Inflammatory macrophage treated with lipopolysaccharide for 4 hours (primary cell): ENCODE measurements around the gene PYHIN1.
A peak's percentile ranks its signal among the peaks of the same experiment; 100 is the strongest.
"Not testable (repeated sequence)": the region's sequence is repeated elsewhere in the genome, so short reads cannot be mapped to it uniquely, and the experiment has no call there.

Experiments used
- DNase-seq: peaks from one replicate; pipeline ENCODE4 v3.0.0-alpha.2; 2020

Gene PYHIN1

DNA sequence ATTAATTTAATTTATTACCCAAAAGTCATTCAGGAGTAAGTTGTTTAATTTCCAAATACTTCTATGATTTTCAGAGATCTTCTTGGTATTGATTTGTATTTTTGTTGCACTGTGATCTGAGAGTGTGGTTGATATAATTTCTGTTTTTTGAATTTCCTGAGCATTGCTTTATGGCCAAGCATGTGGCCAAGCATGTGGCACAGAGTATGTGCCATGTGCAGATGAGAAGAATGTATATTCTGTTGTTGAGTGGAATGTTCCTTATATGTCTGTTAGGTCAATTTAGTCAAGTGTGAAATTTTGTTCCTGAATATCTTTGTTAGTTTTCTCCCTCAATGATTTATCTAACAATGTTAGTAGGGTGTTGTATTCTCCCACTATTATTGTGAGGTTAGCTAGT lies 53.0 kb downstream of the PYHIN1 start:
- no peak for DNase-seq

DNA sequence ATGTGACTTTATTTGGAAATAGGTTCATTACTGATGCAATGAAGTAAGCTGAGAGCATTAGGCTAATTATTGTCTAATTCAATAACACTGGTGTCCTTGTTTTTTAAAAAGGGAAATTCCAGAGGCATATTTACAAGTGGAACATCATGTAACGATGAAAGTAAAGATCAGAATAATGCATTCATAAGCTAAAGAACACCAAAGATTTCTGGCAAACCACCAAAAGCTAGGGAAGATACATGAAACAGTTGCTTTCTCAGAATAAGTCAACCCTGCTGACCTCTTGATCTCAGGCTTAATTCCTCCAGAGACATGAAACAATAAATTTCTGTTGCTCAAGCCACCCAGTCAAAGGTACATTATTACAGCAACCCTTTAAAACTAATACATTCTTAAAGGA lies 58.1 kb downstream of the PYHIN1 start:
- no peak for DNase-seq

DNA sequence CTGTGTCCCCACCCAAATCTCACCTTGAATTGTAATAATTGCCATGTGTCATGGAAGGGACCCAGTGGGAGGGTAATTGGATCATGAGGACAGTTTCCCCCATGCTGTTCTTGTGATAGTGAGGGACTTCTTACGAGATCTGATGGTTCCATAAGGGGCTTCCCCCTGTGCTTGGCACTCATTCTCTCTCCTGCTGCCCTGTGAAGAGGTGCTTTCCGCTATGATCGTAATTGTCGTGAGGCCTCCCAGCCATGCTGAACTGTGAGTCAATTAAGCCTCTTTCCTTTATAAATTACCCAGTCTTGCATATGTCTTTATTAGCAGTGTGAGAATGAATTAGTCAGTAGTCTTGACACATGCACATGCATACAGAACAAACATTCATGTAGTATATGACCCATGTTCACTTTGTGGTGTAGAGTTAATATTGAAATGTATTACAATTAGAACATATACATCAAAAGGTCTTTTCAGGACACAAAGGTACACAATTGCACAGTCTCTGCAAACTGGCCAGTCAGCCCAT lies 61.5 kb downstream of the PYHIN1 start:
- no peak for DNase-seq

DNA sequence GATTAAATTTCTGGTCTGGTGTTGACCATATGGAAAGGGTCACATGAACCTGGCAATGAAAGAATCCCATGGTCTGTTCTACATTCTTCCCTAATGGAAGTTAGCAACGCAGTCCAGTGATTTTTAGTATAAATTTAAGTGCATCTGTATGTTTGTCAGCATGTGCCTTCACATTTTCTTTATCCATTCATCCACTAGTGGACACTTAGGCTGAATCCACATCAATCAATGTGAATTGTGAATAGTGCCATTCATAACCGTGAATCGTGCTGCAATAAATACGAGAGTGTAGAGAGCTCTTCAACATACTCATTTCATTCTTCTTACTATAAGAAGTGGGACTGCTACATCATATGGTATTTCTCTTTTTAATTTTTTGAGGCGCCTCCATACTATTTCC lies 65.6 kb downstream of the PYHIN1 start:
- DNase-seq = no peak

DNA sequence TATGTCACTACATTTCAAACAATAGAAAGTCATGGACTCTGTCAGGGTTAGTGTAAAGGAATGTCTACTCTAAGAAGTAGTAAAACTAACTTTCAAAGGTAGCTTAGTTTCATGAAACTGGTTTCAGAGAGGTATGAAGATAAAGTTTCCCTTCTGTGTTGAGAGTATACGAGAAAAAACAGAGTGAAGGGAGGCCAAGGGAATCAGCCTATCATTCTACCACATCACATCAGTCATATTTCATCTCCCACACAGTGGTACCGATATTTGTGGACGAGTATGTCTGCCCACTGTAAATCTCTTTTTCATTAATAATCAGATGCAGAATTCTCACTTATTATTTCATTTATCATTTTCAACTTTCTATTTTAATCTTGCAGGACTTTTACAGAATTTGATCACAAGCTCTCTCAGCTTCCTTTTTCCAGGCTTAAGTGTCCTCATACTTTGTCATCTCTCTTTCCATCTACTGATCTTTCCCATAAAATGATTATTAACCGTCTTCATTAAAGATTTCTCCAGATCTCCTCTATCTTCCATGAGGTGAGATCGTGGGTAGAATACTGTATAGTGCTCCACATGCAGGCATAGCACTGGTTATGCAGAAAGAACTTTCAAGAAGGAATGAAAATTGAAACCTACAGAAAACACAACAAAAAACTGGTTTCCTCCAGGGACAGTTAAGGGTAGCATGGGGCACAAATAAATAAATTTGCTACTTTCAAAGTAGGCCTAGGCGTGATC lies 66.9 kb downstream of the PYHIN1 start:
- DNase-seq = no peak

DNA sequence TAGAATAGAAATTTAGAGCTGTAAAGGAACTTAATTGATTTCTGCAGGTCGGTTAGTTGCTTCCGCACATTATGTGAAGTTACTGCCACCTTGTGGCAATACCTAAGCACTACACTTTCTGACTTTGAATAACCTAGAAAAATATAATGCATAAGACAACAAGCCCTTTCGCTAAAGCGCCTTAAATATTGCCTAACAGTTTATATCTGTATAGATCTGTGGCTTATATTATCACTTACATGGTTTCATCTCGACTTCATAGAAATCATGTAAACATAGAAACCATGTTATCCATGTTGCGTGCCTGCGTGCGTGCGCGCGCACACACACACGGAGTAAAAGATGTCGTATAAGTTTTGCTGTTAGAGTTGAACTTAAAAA lies 67.4 kb downstream of the PYHIN1 start:
- DNase-seq = peak; percentile 72

DNA sequence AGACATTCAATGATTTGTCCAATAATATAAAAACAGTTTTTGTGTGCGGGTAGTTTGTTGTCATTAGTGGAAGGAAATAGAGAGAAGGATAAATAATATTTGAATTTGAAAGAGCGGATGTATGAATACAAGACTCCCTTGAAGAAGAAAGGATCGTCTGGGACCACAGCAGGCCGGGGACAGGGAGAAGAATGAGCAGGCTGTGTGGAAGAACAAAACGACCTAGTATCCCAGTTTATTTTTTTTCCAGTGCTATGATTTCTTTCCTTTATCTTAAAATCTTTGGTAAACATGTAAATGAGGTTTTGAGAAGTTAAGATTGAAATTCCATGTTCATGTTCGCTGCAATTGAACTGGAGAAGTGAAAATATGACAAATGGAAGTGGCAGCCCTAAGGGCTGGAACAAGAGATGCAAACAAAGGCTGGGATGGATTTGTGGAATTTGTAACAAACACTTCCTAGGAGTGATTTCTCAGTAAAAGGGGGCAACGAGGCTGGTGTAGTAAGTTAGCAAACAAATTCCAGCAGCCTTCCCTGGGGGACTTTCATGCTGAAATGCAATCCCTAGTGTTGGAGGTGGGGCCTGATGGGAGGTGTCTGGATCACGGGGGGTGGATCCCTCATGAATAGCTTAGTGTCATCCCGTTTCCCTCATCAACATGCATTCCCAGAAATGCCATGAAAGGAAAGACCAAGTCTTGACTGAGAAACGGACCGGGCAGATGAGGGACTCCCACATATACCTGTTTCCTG lies 68.1 kb downstream of the PYHIN1 start:
- DNase-seq = no peak

DNA sequence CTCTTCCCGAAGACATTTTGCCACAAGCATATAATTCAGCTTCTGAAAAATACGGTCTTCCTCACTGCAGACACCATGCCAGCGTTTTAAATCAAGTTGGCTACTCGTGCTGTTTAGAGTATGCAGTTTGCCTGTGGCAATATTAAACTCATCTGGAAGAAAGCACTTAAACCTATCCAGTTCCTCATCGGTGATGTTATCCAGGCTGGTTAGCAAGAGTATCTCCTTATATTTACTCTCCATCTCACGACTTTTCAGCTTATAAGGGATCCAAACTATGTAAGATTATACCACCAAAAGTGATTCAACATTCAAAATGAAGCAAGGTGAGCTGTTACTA lies 68.7 kb downstream of the PYHIN1 start:
- no peak for DNase-seq

DNA sequence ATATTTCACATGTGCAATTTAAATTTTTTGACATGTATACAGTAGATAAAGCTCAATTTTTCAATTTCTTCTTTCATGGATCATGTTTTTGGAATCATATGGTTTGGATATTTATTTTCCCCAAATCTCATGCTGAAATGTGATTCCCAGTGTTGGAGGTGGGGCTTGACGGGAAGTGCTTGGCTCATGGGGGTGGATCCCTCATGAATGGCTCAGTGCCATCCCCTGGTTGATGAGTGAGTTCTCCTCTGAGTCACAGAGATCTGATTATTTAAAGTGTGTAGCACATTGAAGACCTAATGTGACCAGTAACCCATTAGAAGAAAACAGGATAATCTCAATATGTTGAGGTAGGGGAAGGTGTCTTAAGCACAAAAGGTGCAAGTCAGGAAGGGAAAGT lies 69.3 kb downstream of the PYHIN1 start:
- peak; percentile 72 for DNase-seq

DNA sequence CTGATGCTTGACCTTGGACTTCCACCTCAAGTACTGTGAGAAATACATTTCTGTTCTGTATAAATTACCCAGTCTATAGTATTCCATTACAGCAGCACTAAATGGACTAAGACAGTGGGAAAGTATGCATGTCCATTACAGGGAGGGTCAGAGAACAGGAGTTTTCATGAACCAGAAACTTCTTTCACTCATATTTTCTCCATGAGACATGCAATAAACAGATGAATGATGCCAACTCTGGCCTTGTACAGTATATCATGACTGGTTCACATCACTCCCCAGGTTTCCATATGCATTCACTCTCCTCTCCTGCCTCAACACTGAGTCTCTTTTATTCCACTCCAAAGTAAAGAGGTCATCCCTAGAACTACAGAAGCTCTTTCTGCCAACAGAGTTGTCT lies 73.8 kb downstream of the PYHIN1 start:
- DNase-seq = no peak

DNA sequence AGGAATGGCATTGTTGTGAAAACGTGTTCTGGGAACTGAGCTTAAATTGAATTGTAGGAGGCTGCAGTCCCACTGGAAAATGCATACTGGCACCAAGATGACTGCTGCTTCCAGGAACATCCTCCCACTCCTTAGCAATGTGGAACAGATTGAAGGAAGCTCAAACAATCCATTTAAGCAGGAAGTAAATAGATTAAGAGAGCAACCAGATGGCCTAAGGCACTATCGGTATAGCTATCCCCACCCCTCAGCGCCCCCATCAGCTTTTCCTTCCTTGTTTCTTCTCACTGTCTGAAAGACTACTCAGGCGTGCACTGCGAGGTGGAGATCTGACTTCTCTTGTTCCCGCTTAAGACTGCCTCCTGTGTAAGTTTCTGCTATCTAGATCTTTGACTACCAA lies 74.3 kb downstream of the PYHIN1 start:
- peak; percentile 30 for DNase-seq

DNA sequence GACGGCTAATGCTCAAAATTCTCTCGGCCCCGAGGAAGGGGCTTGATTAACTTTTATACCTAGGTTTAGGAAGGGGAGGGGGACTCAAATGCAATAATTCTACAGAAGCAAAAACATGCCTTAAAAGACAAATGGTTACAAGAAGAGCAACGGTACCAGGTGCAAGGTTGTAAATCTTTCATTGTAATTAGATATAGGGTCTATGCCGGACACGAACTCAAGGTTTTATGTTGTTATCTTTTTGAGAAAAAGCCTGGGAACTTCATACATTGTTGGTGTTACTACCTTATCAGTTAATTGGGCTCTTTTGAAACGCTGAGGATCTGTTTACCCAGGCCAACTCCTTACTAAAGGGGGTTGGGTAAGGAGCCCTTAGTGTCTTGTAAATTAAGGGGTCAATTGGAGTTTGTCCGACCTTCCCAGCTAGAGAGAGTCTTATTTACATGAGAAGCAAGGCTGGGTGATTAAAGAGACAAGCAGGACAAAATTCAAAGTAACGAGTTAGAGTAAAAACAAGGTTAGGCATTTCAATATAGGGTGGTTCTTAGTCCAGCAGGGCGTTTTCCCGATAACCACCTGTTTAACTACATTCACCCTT lies 75.0 kb downstream of the PYHIN1 start:
- DNase-seq = not testable (repeated sequence)

DNA sequence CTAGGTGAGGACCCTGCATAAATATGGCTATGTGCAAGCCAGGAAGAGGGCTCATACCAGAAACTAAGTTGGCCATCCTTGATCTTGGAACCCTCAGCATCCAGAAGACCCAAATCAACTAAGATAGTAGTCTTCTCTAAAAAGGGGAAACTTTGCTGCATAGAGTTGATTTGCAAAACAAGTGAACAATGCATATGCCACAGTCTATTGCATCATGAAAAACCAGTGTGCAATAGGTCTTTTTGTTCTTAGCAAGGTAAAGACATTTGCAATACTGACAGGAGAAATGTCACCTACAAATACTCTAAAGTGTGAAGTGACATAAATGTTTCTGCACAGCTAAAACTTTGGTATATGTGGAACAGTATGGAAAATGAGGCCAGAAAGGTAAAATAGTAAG lies 76.4 kb downstream of the PYHIN1 start:
- peak; percentile 67 for DNase-seq

DNA sequence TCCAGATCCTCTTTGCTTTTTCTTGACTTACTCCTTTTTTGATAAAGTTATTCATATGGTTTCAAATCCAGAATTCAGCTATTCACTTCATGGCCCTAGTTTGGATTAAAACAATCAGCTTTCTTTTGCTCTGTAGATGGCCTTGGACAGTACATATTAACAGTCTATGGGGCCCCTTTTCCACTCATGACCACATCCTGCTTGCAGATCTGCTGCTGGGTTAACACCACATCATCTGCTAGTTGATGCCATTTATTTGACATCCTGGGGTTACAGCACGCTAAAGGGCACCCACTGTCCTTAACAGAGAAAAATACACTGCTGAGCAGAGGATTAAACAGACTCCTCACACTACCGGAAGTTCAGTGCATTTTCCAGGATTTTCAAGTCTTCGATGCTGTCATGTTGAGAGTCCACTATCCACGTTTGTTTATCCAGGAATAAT lies 77.4 kb downstream of the PYHIN1 start:
- DNase-seq = peak; percentile 64

DNA sequence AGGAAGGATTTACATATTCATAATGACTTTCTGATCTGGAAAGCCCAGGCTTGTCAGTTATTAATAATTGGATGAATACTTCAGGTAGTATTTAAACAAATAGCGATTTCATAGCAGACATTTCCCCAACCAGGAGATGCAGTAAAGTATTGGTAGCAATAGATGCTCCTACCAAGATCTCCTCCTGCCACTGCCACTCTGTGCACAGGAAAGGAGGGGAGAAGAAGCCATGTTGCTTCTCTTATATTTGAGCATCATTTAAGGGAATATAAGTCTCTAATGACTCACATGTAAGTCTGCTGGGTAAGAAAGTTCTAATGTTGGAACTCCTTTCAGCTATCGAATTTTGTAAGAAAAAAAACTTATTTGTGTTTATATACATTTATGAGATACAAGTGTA lies 77.9 kb downstream of the PYHIN1 start:
- DNase-seq = no peak

DNA sequence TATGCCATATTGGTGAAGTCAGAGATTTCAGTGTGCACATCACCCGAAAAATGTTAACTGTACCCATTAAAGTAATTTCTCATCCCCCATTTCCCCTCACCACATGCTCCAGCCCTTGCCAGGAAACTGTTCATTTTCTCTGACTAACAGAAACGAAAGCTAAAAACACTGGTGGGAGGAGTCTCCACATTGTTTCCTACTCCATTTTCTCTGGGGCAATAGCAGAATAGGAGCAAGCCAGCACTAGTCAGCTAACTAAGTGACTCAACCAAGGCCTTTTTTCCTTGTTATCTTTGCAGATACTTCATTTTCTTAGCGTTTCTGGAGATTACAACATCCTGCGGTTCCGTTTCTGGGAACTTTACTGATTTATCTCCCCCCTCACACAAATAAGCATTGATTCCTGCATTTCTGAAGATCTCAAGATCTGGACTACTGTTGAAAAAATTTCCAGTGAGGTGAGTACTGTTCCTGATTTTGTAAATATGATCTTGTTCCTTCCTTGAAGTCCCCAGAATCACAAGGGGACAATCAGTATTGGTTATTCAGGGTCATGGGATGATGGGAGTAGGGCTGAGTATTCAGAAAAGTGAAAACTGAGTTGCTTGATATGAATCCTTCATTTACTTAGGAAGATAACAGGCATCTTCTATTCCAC lies 78.5 kb downstream of the PYHIN1 start, which contains the start of gene IFI16:
TSS of gene IFI16 (plus strand) at position 204 of the 658 bp plus-strand sequence. CDS start 4,774 bp downstream, outside the sequence.
- peak; percentile 98 for DNase-seq

DNA sequence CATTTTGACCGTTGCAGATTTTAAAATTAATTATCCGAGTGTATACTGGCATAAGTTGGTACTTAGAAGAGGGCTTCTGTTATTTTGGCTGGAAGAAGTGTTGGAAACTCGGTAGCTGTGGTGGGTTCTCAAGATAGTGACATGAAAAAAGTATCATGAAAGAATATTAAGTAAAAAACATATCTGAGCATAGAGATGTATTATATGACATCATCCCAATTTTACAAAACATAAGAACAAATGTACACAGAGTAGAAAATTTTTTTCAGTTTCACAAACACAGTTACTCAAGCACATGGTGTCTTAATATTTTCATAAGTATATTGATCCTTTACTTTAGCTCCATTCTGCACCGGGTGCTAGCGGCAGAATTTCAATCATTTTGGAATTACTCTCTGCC lies 79.0 kb downstream of the PYHIN1 start:
- DNase-seq = peak; percentile 80

DNA sequence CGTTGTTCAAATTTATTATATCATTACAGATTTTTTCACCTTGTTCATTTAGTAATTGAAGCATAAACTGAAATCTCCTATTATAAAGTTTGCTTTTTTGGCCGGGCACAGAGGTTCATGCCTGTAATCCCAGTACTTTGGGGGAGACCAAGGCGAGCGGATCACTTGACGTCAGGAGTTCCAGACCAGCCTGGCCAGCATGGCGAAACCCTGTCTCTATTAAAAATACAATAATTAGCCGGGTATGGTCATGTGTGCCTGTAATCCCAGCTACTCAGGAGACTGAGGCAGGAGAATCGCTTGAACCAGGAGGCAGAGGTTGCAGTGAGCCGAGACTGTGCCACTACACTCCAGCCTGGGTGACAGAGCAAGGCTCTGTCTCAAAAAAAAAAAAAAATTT lies 79.6 kb downstream of the PYHIN1 start:
- peak; percentile 41 for DNase-seq

DNA sequence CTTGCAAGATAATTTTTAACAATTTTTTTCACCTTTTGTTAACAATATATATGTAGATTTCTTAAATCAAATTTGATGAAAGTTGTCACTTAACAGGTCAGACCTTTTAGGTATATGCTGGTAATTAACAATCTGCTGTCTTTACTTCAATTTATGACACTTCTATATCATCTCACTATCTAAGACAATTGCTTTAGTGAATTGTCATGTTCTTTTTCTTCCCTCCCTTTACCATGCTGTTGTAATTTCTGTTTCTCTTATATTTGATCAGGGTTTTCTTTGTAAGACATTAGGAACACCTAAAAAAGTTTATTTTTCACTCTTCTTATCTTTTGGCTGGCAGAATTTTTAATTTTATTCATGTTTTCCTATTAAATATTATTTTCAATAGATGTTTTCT lies 80.4 kb downstream of the PYHIN1 start:
- peak; percentile 17 for DNase-seq

DNA sequence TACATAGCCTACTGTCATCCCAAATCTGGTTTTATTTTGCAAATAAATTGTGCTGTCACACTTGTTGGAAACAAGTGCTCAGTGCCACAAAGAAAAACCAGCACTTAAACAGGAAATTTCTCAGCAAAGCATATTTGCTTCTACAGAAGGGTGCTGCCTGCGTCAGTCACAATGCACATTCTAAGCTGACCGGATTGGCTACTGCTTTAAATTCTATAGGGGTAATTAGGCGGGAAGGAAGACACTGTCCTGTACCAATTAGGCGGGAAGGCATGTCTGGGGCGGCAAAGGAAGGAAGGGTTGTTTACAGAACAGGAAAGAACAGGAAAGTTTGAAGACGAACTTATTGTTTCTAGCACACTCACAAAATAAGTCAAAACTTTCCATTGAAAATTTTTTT lies 81.1 kb downstream of the PYHIN1 start:
- peak; percentile 85 for DNase-seq

DNA sequence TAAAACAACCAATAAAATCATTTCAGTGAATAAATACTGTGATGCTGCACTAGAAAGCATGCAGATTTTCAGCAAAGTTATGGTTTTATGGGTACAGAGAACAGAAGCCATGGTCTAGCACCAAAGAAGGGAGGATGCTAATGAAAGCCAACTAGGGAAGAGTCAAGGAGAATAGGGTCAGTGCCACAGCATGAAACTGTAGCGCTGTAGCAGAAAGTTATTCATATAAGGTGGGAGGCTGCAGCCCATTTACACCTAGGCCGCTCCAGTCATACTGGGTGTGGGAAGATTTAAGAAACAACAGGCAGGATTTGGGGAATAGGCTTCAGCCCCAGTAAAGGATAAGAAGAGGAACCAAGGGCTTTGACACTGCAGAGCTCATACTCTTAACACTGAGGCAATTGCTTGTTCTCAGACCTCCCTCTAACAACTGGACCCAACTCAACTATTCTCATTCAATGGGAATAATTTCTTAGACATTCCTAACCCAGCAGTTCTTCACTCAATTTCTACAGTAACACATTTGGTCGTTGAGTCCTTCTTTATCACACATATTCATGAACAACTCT lies 82.7 kb downstream of the PYHIN1 start:
- peak; percentile 15 for DNase-seq

DNA sequence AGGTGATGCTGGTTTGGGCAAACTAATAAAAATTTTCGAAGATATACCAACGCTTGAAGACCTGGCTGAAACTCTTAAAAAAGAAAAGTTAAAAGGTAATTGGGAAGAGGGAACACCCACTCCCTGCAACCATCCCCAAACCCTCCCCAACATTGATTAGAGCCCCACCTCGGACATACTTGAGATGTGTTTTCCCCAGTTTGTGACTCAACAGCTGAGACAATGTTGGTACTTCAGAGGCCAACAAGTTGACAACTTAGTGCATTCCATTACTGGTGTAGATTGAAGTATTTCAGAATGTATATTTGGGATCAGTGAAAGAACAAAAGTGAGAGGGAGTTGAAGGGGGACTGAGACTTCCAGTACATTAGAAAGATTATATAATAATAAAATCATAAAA lies 83.5 kb downstream of the PYHIN1 start:
- DNase-seq = no peak

DNA sequence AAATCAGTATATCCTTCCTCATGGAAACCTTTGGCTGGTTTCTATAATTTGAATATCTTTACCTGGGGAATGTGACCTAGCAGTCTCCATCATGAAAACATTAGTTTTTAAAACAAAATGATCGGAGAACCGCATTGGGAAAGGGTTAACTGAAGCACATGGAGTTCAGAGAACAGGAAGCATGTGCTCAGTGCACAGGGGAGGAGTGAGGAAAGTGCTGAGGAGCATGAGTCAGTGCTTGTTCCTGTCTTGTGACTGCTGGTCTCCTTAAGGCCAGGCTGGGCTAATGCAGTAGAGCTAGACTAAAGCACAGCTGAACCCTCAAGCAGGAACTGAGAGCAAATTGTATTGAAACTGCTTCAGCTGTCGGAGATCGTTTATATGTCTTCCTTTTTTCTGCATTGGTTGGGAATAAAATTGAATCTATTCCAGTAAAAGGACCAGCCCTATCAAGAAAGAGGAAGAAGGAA lies 84.1 kb downstream of the PYHIN1 start:
- peak; percentile 98 for DNase-seq
